NK-92 (cell line): Measurements from ENCODE around the gene UTY.
A peak's percentile ranks its signal among the peaks of the same experiment; 100 is the strongest.

Source experiments
- DNase-seq: peaks from one replicate; lab custom pipeline; 2025; ENCODE audit not compliant: unreplicated experiment; lab: John Stamatoyannopoulos, UW

UTY gene

DNA sequence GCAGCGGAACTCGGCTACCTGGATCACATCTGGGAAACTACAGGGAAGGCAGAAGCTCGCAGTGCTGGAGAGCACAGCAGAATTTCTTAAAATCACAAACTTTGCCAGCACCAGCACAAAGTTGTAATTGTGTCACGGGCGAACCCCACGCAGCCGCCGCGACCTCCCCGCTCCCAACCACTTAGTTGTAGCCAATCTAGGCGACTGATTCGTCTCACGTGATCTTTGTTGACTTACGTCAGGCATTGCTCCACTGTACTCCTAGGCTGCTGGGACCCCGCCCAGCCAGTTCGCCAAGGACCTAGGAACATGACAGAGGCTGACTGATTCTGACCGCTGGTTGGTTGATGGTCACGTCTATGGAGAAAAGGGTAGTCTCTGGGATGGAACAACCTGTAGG is at the start of gene UTY:
Gene UTY (minus strand): TSS at position 206 of the 400 bp plus-strand sequence. CDS start 368 bp downstream, outside the sequence.
- peak; percentile 5 for DNase-seq

DNA sequence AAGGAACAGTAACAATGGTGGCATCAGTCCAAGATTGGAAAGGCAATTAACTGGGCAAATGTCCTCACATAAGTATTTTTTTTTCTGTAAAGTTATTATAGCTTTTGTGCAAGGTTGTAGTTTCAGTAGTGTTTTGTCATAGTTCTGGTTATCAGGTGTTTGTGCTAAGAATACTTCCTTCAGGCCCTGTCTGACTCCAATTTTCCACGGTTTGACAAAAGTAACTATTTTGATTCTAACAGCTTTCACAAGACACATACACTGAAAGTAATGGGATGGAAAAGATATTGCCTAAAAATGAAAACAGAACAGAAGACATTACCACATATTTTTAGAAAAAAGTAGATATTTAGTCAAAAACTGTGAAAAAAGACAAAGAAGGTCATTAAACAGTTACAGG is 40.6 kb upstream of the UTY start:
- no peak for DNase-seq

DNA sequence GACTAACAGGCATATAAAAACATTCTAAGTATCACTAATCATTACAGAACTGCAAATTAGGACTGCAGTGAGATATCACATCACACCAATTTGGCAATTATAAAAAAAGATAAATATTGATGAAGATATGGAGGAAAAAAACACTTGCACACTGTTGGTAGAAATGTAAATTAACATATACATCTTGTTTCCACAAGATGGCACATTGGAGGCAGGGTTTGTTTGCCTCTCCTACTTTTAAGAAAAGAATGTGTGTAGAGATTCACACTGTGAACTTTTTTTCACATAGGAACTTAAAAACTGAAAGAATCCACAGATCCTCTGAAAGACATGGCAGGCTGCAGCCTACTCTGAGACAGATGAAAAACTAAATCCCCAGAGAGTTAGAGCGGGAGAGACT is 21.4 kb upstream of the UTY start:
- no peak for DNase-seq

DNA sequence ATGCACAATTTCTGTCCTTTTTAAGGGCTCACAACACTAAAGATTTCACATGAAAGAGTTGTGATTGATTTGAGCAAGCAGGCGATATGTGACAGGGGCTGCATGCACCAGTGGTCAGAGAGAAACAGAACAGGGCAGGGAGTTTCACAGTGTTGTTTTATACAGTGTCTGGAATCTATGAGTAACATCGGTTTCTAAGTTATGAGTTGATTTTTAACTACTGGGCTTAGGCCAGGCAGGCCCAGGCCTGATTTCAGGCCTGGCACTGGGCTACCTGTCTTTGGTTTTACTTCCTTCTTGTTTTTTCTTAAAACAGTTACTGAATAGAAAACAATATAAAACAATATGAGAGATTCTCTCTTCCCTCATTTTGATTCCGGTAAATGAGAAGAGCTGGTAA is 13.9 kb upstream of the UTY start:
- DNase-seq = no peak

DNA sequence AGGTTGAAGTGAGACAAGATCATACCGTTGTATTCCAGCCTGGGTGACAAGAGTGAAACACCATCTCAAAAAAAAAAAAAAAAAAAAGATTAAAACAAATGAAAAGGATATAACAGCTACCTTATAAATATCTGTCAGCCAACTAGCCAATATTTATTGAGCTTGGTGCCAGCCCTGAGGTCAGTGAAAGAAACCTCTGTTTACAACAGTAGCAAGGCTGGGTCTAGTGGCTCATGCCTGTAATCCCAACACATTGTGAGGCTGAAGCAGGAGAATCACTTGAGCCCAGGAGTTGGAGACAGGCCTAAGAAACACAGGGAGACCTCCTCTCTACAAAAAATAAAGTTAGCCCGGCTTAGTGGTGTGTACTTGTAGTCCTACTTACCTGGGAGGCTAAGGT is 12.6 kb upstream of the UTY start:
- no peak for DNase-seq

DNA sequence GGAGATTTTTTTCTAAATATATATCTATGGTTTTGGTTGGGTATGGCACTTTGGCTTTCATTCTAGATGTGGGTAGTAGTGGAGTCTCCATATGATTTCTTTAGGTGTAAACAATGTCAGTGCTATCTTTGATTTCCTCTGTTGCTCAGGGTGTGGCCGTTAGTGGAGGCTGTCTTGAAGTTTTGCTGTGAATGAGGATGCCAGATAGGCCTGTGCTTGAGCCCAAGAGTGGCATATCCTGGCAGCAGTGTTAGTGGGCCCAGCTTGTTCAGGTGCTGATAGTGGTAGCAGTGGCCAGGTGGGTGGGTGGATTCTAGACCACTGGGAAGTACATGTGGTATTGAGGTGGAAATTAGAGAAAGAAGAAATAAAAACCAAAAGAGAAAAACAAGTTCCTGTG is 8.9 kb upstream of the UTY start:
- no peak for DNase-seq

DNA sequence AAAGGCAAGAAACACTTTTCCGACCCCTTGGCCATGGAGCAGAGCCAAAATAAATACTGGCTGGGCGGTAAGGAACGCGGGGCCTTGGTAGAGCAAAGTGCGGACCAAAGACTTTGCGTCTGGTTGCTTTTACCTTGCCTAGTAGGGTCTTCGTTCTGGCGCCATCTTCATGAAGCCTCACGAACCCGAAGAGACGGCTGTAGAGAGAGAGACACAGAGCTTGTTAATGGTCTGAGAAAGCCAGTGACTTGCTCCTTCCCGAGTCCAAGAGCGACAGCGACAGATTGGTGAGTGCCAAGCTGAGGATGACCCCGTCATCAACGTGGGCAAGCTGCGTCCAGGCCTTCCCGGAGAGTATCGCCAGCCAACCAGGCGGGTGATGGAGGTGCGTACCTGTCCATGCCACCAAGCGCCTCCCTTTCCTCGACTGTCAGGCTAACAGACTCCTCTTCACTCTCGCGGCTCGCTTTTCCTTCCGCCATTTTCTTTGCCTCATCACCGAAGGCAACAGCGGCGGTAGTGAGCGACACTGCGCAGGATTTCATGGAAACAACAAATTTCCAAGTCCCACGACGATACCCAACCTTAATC is 617 bp downstream of the UTY start:
- DNase-seq = no peak

DNA sequence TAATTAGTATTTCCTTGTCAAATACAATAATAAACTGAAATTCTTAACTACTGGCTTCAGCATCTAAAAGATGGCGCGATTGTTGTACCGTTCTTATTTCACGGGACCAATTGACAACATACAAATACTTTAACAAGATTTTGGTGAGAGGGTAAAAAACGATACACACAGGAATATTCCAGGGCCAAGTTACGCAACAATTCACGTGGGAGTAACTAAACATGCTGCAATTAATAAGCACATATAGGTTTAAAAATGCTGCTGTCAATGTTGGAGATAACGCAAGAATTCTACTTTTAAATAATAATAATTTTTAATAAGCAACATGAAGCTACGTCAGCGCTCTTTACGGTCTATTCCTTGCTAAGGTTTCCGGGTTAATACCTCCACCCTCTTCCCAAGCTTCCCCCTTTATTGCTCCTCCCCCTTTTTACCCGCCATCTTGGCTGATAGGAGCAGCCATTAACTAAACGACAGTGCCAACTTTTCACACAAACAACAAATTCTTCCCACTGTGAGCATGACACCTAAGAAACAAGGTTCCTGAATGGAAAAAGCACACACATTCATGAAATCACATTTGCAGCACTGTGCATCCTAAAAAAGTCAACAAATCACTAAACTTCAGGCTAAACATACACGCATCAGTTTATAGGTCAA is 1.6 kb downstream of the UTY start:
- no peak for DNase-seq

DNA sequence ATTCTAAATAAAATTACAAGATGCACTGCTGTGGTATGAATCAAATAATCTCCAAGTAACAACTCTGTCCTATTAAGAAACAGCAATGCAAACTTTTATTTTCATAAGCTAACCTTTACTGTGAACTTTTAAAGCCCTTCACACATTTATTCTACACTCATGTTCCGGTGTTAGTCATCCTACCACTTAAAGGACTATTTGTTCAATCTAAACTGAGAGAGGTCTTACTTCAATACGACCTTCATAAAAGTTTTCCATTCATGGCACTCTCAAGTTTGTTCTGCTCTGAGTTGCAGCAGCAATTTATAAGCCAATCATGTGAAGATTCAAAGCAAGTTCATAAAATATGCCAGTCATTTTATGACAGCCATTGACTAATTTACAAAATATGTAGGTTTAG is 4.8 kb downstream of the UTY start:
- DNase-seq = no peak

DNA sequence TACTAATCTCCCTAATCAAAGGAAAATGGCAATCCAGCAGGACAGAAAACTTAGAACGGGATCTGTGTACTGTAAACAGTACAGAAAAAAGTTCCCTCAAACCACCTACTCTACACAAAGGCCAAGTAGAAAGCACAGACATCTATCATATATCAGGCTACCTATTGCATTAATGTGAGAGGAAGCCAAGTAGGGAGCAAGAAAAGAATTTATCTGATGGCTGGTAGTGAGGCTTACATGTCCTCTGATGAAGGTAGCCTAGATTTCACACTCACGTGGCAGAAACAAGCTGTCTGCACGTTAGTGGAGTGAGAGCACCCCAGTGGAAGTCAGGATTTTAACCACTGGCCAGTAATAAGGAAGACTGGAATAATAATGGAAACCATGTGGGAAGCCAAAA is 28.3 kb downstream of the UTY start:
- DNase-seq = no peak

DNA sequence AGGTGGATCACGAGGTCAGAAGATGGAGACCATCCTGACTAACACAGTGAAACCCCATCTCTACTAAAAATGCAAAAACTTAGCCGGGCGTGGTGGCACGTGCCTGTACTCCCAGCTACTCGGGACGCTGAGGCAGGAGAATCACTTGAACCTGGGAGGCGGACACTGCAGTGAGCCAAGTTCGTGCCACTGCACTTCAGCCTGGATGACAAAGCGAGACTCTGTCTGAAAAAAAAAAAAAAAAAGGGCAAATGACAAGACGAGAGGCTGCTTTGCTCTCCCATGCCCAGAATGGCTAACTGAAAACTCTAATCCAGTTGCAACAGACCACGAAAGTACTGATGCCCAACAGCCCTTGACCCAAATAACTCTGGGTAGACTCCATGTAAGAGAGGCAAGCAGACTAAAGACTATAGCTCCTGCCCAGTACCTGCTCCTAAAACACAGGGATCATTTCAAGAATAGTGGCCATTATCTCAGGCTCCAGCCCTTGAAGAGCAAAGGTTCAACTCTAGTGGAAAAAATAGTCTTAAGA is 29.2 kb downstream of the UTY start:
- DNase-seq = no peak

DNA sequence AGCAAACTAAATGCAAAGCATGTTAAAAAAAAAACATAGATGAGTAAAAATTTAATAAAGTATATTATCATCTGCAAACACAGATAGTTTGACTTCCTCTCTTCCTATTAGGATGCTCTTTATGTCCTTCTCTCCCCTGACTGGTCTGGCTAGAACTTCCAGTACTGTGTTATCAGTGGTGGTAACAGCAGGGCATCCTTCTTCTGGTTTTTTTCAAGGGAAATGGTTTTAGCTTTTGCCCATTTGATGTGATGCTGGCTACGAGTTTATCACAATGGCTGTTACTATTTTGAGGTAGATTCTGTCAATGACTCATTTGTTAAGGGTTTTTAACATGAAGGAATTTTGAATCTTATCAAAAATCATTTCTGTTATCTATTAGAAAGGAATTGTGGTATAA is 34.3 kb downstream of the UTY start:
- no peak for DNase-seq

DNA sequence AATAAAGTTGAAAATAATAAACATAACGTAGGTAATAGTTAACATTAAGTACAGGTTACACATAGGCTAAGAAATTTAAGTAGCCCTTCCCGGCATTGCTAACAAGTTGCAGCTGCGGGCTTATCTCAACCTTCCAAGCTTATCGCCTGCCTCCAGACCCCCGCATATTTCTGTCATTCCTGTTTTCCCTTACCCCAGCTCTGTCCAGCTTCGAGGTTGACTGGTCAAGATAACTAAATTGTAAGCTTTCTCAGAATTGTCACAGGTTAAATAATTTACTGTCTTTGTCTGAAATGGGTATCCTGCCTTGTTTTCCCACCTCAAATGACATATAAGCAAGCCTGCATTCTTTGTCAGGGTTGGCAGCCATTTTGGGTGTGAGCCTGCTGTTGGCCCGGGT is 36.7 kb downstream of the UTY start:
- DNase-seq = no peak

DNA sequence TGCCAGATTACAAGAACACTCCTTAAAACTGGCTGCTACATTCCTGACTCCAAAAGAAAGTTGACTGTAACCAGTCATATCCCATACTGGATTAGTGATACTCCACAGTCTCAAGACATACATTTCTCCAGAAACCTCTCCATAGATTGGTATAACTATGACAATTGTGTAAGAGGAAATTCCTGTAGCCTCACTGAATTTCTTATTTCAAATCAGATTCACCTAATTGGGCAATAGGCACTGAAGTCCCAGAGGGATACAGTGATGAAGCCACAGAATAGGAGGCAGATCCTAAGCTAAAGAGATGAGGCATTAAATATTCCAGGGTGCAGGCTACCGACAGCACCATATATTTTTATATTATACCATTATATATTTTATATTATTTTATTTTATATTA is 39.0 kb downstream of the UTY start:
- no peak for DNase-seq

DNA sequence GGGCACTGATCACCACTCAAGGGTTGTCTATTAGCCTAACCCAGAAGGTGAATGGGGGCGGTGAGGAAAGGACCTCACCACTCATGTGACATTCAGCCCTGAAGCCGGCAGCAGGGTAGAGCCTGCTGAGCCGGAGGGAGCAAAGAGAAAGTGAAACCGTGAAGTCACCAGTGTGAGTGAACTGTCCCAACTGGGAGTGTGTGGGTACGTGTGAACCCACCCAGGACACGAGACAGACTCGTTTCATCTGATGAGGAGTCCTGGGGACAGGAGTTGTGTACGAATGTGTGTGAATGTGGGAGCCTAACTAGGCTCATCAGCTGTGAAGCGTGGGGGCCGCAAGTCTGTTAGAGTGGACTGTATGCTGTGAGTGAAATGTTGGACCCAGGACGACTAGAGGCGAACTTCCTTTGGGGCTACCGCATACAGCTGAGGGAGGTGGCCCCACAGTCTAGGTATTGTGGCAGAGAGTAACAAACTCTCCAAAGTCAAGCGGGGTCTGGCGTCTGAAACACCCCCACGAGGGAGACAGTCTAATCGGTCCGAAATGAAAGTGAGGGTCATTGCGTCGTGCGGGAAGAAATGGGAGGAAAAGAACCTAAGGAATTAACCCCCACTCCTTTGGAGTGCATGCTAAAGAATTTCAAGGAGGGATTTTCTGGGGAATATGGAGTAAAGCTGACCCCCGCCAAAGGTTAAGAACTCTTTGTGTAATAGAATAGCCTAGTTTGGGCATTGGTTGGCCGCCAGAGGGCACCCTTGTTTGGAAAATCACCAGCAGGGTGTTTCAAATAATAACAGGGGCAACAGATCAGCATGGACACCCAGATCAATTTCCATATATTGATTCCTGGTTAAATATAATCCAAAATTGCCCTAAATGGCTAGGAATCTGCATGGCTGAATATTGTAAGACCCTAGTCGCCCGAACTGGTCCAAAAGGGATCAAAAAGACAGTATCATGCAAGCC is 43.6 kb downstream of the UTY start:
- DNase-seq = no peak

DNA sequence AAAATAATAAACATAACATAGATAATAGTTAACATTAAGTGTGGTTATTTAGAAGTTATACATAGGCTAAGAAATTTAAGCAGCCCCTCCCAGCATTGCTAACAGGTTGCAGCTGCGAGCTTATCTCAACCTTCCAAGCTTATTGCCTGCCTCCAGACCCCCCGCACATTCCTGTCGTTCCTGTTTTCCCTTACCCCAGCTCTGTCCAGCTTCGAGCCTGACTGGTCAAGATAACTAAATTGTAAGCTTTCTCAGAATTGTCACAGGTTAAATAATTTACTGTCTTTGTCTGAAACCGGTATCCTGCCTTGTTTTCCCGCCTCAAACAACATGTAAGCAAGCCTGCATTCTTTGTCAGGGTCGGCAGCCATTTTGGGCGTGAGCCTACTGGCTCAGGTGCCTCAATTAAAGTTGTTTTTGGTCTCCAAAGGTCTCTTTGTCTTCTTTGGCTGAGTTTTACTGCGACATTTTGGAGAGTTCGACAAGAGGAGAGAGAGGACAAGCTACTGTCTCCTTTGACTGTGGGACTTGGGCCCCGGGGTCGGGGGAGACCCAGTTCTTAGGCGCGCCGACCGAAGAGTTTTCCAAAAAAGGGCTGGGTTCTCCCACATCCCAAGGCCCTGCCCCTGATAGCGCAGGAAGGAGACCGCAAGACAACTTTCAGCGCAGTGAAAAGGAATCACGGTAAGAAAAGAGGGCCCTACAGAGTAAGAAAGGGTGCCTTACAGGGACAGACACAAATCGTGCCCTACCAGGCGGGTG is 44.4 kb downstream of the UTY start:
- no peak for DNase-seq

DNA sequence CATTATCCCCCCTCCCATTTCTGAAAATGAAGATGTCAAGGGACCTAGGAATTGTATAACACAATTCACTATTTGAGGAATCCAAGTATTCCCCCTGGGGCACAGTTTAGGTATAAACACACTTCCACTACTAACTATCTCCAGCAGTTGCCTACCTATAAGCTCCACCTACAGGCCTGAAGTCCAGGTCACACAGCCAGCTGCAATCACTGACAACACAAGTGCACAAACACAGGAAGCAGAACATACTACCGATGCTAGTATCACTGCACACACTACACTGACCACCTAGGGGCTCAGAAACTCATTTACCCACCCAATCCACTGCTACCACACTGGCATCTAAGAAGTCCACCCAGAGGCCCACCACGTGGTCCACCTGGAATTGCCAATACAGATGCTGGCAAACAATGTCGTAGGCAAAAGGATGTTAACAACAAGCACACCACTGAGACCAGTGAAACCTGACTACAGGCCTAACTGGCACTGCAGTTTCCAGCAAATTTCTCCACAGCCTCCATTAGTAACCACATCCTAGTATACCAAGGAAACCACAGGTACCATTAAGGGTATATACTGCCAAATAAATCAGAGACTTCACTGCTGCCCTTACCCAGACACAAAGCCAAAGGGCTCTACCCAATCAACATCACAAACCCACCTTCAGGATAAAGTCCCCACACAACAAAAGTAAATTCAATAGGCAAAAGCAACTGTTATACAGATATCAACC is 47.4 kb downstream of the UTY start:
- no peak for DNase-seq

DNA sequence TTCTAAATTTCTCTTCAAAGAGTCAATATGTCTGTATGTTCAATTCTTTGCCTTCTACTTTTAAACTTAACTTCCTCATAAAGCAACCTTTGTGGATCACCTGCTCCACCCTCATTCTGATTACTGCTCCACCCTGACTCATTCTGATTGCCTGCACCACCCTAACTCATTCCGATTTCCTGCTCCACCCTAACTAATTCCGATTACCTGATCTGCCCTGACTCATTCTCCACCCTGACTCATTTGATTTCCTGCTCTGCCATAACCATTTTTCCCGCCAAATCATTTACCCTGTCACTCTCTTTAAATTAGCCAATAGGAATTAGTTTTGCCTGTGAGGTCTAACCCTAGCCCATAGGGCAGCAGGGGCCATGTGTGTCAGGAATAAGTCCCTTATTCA is 50.3 kb downstream of the UTY start:
- DNase-seq = no peak

DNA sequence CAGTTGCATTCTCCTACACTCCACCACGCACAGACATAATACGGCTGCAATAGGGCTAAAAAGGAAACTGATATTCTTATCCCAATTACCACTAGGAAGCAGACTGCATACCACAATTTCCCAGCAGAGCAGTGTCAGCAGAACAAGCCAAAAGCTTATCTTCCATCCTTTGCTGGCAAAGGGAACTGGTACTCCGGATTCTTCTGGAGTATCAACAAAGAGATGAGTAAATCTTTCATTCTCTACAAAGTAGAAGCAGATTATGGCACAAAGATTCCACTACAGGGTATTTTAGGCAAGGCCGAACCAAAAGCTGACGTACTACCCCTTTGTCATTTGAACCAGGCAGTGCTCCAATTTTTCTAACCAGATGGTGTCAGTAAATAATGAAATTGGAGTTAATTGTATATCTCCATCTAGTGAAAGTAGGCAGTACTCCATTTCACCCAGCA is 56.5 kb downstream of the UTY start:
- DNase-seq = no peak
